Prostate gland (tissue), 2 donors: Measurements from ENCODE around the gene ITGA3. TPM values are rescaled to one million over a fixed set of nuclear protein-coding genes. Genes with fewer than 3 reads are reported as not detected.

Source experiments
- DNase-seq: peaks from one replicate; pipeline ENCODE4 v3.0.0-alpha.2; 2019; ENCODE audit warnings: low spot score
- H3K27ac ChIP-seq, 2 donors: fragments of 200-600 bp; sonication (generic); 2 replicates each; pipeline ENCODE4 v1.5.1; 2017 to 2019
- H3K27me3 ChIP-seq: fragments of 200-600 bp; sonication (generic); replicated peaks from 2 replicates; pipeline ENCODE4 v1.5.1; 2019; ENCODE audit not compliant: insufficient read depth
- H3K36me3 ChIP-seq, 2 donors: fragments of 200-600 bp; sonication (generic); 1 replicate in 1 of 2; 2 replicates in 1 of 2; pipeline versions ENCODE4 v1.5.1 to v1.8.1; 2017 to 2019
- H3K4me1 ChIP-seq: fragments of 200-600 bp; sonication (generic); replicated peaks from 2 replicates; pipeline ENCODE4 v1.5.1; 2019
- H3K4me3 ChIP-seq, 2 donors: fragments of 200-600 bp; sonication (generic); 2 replicates each; pipeline ENCODE4 v1.5.1; 2017 to 2019
- H3K9me3 ChIP-seq: fragments of 200-600 bp; sonication (generic); 2 replicates; pipeline ENCODE4 v1.5.1; 2017
- POLR2A ChIP-seq: fragments of 450-650 bp; IDR thresholded peaks from one replicate; pipeline ENCODE4 v1.6.1; 2016; ENCODE audit warnings: antibody characterized with exemption, mild to moderate bottlenecking
- POLR2AphosphoS5 ChIP-seq: sonication (generic); formaldehyde crosslinking; IDR thresholded peaks from one replicate; pipeline ENCODE4 v1.6.1; 2017; ENCODE audit warnings: antibody characterized with exemption
- WGBS: methylation state at CpG from one replicate; pipeline ENCODE4 v1.1.5; 2018; 5-methylcytosine and 5-hydroxymethylcytosine counted together
- intact Hi-C: fragments of 100-400 bp; cut with DNase I; formaldehyde crosslinking; loops from one replicate; pipeline ENCODE4 v1.14.2; 2022
- total RNA-seq, 2 donors: library from RNA; depleted of rRNA; stranded (reverse); fragments of >200 nt; gene quantifications; one replicate each; pipeline ENCODE4 v1.1.0, GENCODE V29; 2016
- TF ChIP-seq, protein P1 (sequence below), 4 experiments: fragments of 200-600 bp in 2 of 4; fragments of 450-650 bp in 2 of 4; sonication (generic) in 2 of 4; IDR thresholded peaks; 1 replicate in 3 of 4; 2 replicates in 1 of 4; pipeline ENCODE4 v1.5.1; 2016 to 2019; ENCODE audit warnings: antibody characterized with exemption in 4 of 4, mild to moderate bottlenecking in 2 of 4, moderate library complexity in 2 of 4

The ITGA3 gene
- total RNA-seq, 2 donors from 2014 or later, result 67.0 to 71.3 TPM

DNA sequence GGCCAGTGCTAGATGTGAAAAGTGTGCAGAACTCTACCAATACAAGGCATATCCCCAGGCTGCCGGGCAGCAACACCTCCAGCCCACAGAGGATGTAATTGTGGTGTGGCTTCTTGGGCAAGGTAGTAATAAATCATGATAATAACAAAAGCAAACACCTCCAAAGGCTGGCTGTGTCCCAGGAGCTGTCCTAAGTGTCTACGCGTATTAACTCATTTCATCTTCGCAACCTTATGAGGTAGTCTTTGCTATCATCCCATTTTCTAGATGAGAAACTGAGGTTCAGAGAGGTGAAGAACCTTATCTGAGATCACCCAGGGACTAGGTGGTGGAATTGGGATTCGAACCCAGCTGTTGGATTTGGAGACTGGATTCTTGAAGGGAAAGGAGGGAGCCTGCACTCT is 44.6 kb downstream of the ITGA3 start:
- 53% methylated on average over 5 of the region's 5 CpGs for WGBS
- no peaks in the 10 kb centered on the region for H3K27me3 ChIP-seq
- intact Hi-C loops, result no loop called here
- no peak overlapping the region for H3K4me3 ChIP-seq
- H3K9me3 ChIP-seq, result no peaks in the 10 kb centered on the region
- TF ChIP-seq POLR2AphosphoS5 (no peak), POLR2A (no peak)
- TF ChIP-seq, protein P1, sequence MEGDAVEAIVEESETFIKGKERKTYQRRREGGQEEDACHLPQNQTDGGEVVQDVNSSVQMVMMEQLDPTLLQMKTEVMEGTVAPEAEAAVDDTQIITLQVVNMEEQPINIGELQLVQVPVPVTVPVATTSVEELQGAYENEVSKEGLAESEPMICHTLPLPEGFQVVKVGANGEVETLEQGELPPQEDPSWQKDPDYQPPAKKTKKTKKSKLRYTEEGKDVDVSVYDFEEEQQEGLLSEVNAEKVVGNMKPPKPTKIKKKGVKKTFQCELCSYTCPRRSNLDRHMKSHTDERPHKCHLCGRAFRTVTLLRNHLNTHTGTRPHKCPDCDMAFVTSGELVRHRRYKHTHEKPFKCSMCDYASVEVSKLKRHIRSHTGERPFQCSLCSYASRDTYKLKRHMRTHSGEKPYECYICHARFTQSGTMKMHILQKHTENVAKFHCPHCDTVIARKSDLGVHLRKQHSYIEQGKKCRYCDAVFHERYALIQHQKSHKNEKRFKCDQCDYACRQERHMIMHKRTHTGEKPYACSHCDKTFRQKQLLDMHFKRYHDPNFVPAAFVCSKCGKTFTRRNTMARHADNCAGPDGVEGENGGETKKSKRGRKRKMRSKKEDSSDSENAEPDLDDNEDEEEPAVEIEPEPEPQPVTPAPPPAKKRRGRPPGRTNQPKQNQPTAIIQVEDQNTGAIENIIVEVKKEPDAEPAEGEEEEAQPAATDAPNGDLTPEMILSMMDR (IDR thresholded peaks at IDR 0.05), result no peak
- no peak overlapping the region for H3K27ac ChIP-seq
- H3K36me3 ChIP-seq, result no peaks in the 10 kb centered on the region
- H3K4me1 ChIP-seq, result peaks cover 4% of the 10 kb centered on the region
- DNase-seq, result no peak

DNA sequence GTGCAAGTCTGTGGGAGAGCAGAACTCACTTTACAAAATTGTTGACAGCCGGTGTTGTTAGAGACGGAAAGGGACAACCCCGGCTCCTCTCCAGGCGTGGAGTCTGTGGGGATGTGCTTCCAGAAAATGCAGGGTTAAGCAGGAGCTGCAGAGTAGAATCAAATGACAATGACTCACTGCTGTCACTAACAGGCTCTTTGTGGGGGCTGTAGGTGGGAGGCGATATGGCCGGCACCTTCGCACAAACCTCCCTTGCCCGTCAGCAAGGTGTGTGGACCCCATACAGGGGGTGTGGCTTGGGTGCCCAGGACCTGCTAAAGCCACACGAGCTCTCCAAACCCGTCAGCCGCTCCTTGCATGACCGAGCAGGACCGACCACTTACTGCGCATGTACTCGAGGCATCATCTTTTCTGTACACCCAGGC is 45.0 kb downstream of the ITGA3 start:
- Histone ChIP-seq H3K27ac (no peak overlapping the region), H3K9me3 (no peaks in the 10 kb centered on the region), H3K4me1 (peaks cover 3% of the 10 kb centered on the region), H3K27me3 (no peaks in the 10 kb centered on the region), H3K36me3 (no peaks in the 10 kb centered on the region), H3K4me3 (no peak overlapping the region)
- no peak for DNase-seq
- intact Hi-C loops, result no loop called here
- 53% methylated on average over 15 of the region's 15 CpGs for WGBS
- TF ChIP-seq POLR2AphosphoS5 (no peak), POLR2A (no peak)
- TF ChIP-seq, protein P1 (IDR thresholded peaks at IDR 0.05), result no peak

DNA sequence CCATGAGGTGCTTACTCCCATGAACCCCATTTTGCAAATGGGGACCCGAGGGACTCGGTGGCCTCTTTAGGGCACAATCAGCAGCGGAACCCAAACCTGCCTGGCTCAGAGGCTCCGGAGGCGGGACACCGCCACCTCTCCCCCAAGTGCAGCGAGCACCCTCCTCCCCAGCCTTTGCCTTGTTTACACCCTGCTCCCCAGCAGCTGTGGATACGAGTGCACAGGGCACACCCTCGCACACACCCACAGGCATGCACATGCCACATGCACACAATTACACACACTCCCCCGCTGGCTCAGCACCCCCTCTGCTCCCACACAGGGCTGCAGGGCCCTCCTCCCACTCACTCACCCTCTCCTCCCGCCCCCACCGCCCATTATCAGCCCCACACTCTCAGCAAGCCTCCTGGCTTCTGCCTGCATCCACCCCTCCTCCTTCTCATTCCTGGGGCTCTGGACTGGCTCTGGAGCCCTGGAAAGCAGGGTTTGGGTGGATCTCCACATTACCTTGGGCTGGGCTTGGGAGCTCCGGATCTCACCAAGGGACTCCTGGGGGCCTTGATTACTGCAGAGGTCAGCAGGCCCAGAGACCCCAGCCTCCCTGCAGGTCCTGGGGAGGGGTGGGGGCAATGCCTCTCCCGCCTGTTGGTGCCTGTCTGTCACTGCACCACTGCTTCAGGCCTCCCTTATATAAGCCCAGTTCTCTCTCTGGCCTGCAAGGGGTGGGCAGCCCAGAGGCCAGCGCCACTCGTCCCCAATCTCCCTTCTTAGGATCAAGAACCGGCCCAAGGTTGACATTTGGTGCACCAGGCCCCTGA is 45.6 kb downstream of the ITGA3 start:
- Histone ChIP-seq H3K9me3 (no peaks in the 10 kb centered on the region), H3K4me1 (no peaks in the 10 kb centered on the region), H3K27me3 (no peaks in the 10 kb centered on the region), H3K27ac (no peak overlapping the region), H3K4me3 (no peak overlapping the region), H3K36me3 (no peaks in the 10 kb centered on the region)
- WGBS, result 51% methylated on average over 17 of the region's 17 CpGs
- DNase-seq, result no peak
- intact Hi-C loops, result no loop called here
- TF ChIP-seq POLR2A (no peak), POLR2AphosphoS5 (no peak)
- TF ChIP-seq, protein P1 (IDR thresholded peaks at IDR 0.05), result no peak

DNA sequence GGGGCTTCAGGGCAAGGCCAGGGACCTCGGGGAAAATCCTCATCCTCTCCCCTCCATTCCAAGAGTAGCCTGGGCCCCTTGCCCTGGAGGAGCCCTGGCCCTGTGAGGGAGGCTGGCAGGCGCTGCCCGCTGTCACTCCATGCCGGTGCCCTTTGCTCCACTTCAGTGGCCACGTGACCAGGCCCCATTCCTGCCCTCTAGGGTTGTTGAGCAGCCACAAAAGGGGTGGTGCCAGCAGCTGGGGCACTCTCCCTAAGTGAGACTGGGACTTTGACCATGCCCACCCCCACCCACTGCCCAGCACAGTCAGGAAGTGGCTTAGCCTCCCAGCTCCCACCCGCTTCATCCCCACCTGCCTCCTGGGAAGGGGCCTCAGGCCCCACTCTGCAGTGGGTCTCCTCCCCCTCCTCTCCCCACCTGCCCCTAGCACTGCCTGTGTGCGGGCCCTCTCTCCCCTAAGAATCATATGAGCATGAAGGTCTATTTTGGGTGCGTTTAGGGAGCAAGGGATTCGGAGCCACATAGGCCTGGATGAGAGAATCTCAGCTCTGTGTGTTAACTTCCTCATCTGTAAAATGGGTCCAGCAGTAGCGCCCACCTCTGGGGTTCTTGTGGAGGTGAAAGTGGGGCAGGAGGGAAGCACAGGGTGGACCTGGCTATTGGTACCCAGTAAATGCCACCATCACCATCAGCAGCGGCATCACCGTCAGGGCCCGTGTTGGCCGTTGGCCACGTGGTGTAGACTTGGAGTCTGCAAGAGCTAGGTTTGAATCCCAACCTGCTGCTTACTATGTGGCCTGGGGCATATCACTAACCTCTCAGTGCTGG is 46.5 kb downstream of the ITGA3 start:
- no peak for DNase-seq
- intact Hi-C loops, result no loop called here
- H3K27ac ChIP-seq, result no peak overlapping the region
- no peaks in the 10 kb centered on the region for H3K27me3 ChIP-seq
- no peaks in the 10 kb centered on the region for H3K4me1 ChIP-seq
- 81% methylated on average over 15 of the region's 15 CpGs for WGBS
- H3K4me3 ChIP-seq, result no peak overlapping the region
- no peaks in the 10 kb centered on the region for H3K36me3 ChIP-seq
- TF ChIP-seq POLR2A (no peak), POLR2AphosphoS5 (no peak)
- TF ChIP-seq, protein P1 (IDR thresholded peaks at IDR 0.05), result no peak
- no peaks in the 10 kb centered on the region for H3K9me3 ChIP-seq
